ENCODE data around the gene LPAR1.
"Not testable (repeated sequence)": the region's sequence is repeated elsewhere in the genome, so short reads cannot be mapped to it uniquely, and the experiment has no call there.

The LPAR1 gene

GRCh38 chr9:110911659-110912418, 126.4 kb downstream of the LPAR1 start:
- no peak for DNase-seq

- no peak for DNase-seq
Measured at GRCh38 chr9:110908894-110909293, 129.4 kb downstream of the LPAR1 start.

GRCh38 chr9:110900917-110901316, 137.4 kb downstream of the LPAR1 start:
- DNase-seq, result no peak

- no peak for DNase-seq
Measured at GRCh38 chr9:110900456-110900855, 137.8 kb downstream of the LPAR1 start.

GRCh38 chr9:110898866-110899265, 139.4 kb downstream of the LPAR1 start:
- DNase-seq, result no peak

- DNase-seq, result no peak
Measured at GRCh38 chr9:110898358-110898757, 139.9 kb downstream of the LPAR1 start.

GRCh38 chr9:110897943-110898342, 140.3 kb downstream of the LPAR1 start:
- DNase-seq, result no peak

- no peak for DNase-seq
Measured at GRCh38 chr9:110895147-110895905, 142.9 kb downstream of the LPAR1 start.

- no peak for DNase-seq
Measured at GRCh38 chr9:110894731-110895130, 143.5 kb downstream of the LPAR1 start.

- DNase-seq, result no peak
Measured at GRCh38 chr9:110892689-110893088, 145.6 kb downstream of the LPAR1 start.

- DNase-seq, result no peak
Measured at GRCh38 chr9:110891760-110892159, 146.5 kb downstream of the LPAR1 start.

GRCh38 chr9:110890416-110890815, 147.9 kb downstream of the LPAR1 start:
- DNase-seq, result no peak

GRCh38 chr9:110887276-110887675, 151.0 kb downstream of the LPAR1 start:
- DNase-seq, result no peak

- no peak for DNase-seq
Measured at GRCh38 chr9:110886832-110887231, 151.4 kb downstream of the LPAR1 start.

- no peak for DNase-seq
Measured at GRCh38 chr9:110880189-110880588, 158.1 kb downstream of the LPAR1 start.

GRCh38 chr9:110877374-110877773, 160.9 kb downstream of the LPAR1 start:
- DNase-seq, result no peak

GRCh38 chr9:110876929-110877328, 161.3 kb downstream of the LPAR1 start:
- no peak for DNase-seq

GRCh38 chr9:110874963-110875674, 163.2 kb downstream of the LPAR1 start:
- DNase-seq, result no peak

- DNase-seq, result no peak
Measured at GRCh38 chr9:110872920-110873319, 165.3 kb downstream of the LPAR1 start.

GRCh38 chr9:110871736-110872135, 166.5 kb downstream of the LPAR1 start:
- DNase-seq, result no peak

- DNase-seq, result no peak
Measured at GRCh38 chr9:110869931-110870330, 168.3 kb downstream of the LPAR1 start.

GRCh38 chr9:110864011-110864410, 174.3 kb downstream of the LPAR1 start:
- no peak for DNase-seq

- DNase-seq, result not testable (repeated sequence)
Measured at GRCh38 chr9:110861370-110862110, 176.7 kb downstream of the LPAR1 start.

Data from NCI-H1417 (cell line).